ENCODE measurements around the gene JUP. TPM values are rescaled to one million over a fixed set of nuclear protein-coding genes. Genes with fewer than 3 reads are reported as not detected.

Gene JUP
- total RNA-seq, 1 experiment from 2014 or later = 132 TPM

- no peak overlapping the region for H3K9ac ChIP-seq (ENCODE audit: low read length)
- intact Hi-C loops (cut with micrococcal nuclease) = no loop called here
- ChIA-PET CTCF (interaction anchor here (1.0 kb wide), 1 partner anchor 12 kb away, joined by 4 read pairs; no protein-coding TSS in a partner anchor), POLR2A (ENCODE audit: unreplicated experiment) (no interaction called here)
- H3K79me2 ChIP-seq (ENCODE audit: low read length) = no peaks in the 10 kb centered on the region
- H3K4me3 ChIP-seq (ENCODE audit: low read length) = no peak overlapping the region
- no peaks in the 10 kb centered on the region for H3F3A ChIP-seq (ENCODE audit: low read length, unreplicated experiment)
- H3K27ac ChIP-seq (ENCODE audit: low read length) = no peak overlapping the region
- TF ChIP-seq CTCF (conservative IDR thresholded peaks at IDR 0.05; ENCODE audit: low read depth, low read length) (no peak), EZH2phosphoT487 (IDR thresholded peaks at IDR 0.05; ENCODE audit: borderline replicate concordance, low read length) (no peak), EZH2 (IDR thresholded peaks at IDR 0.05; ENCODE audit: low read length, unreplicated experiment) (no peak)
- DNase-seq (no peak), ATAC-seq (no peak)
- H4K20me1 ChIP-seq (ENCODE audit: low read length) = no peaks in the 10 kb centered on the region
- no peak overlapping the region for H2AFZ ChIP-seq (ENCODE audit: low read length)
- H3K4me2 ChIP-seq (ENCODE audit: low read length) = no peak overlapping the region
- H3K9me2 ChIP-seq (replicated peaks; ENCODE audit: low read length) = no peaks in the 10 kb centered on the region
- no peaks in the 10 kb centered on the region for H3K4me1 ChIP-seq (ENCODE audit: insufficient read depth, low read length)
- H3K36me3 ChIP-seq (ENCODE audit: low read depth, low read length) = no peaks in the 10 kb centered on the region
- H3K27me3 ChIP-seq (ENCODE audit: low read length) = no peaks in the 10 kb centered on the region
- no TSS peak for BruUV-seq (replicated peaks)
- no peaks in the 10 kb centered on the region for H3K9me3 ChIP-seq (ENCODE audit: low read length)
Measured at GRCh38 chr17:41707803-41708669, 78.5 kb downstream of the JUP start.

GRCh38 chr17:41705271-41705991 is 81.1 kb downstream of the JUP start:
- ChIA-PET CTCF (no interaction called here), POLR2A (ENCODE audit: unreplicated experiment) (no interaction called here)
- no peaks in the 10 kb centered on the region for H3K9me2 ChIP-seq (replicated peaks; ENCODE audit: low read length)
- no peak overlapping the region for H3K4me2 ChIP-seq (ENCODE audit: low read length)
- no peak overlapping the region for H3K27ac ChIP-seq (ENCODE audit: low read length)
- H3K9ac ChIP-seq (ENCODE audit: low read length) = no peak overlapping the region
- H4K20me1 ChIP-seq (ENCODE audit: low read length) = no peaks in the 10 kb centered on the region
- BruUV-seq (replicated peaks) = no TSS peak
- H3K27me3 ChIP-seq (ENCODE audit: low read length) = no peaks in the 10 kb centered on the region
- TF ChIP-seq EZH2 (IDR thresholded peaks at IDR 0.05; ENCODE audit: low read length, unreplicated experiment) (no peak), EZH2phosphoT487 (IDR thresholded peaks at IDR 0.05; ENCODE audit: borderline replicate concordance, low read length) (no peak), CTCF (conservative IDR thresholded peaks at IDR 0.05; ENCODE audit: low read depth, low read length) (no peak)
- no peaks in the 10 kb centered on the region for H3F3A ChIP-seq (ENCODE audit: low read length, unreplicated experiment)
- DNase-seq (no peak), ATAC-seq (no peak)
- H3K9me3 ChIP-seq (ENCODE audit: low read length) = no peaks in the 10 kb centered on the region
- H2AFZ ChIP-seq (ENCODE audit: low read length) = no peak overlapping the region
- no peaks in the 10 kb centered on the region for H3K79me2 ChIP-seq (ENCODE audit: low read length)
- H3K36me3 ChIP-seq (ENCODE audit: low read depth, low read length) = no peaks in the 10 kb centered on the region
- no peak overlapping the region for H3K4me3 ChIP-seq (ENCODE audit: low read length)
- H3K4me1 ChIP-seq (ENCODE audit: insufficient read depth, low read length) = no peaks in the 10 kb centered on the region
- intact Hi-C loops (cut with micrococcal nuclease) = no loop called here

Other genes starting within 250 kb of the JUP start
- 1.0 TPM in 1 of 2 replicates, not detected in the other for gene KRT9, start 214.7 kb downstream of the JUP start, total RNA-seq (2014; rRNA removed)
- gene KRT14, start 199.8 kb downstream of the JUP start, total RNA-seq (2014; rRNA removed) = 0.15 TPM in 1 of 2 replicates, not detected in the other
- gene KRT16, start 173.9 kb downstream of the JUP start, total RNA-seq (2014; rRNA removed) = 42.6 and 53.1 TPM in 2 replicates
- gene KRT17, start 162.1 kb downstream of the JUP start, total RNA-seq (2014; rRNA removed) = 92.1 and 115 TPM in 2 replicates
- gene EIF1, start 97.8 kb downstream of the JUP start, total RNA-seq (2014; rRNA removed) = 88.7 and 95.9 TPM in 2 replicates
- not detected in 2 replicates for gene GAST, start 74.4 kb downstream of the JUP start, total RNA-seq (2014; rRNA removed)
- 1.2 and 1.4 TPM in 2 replicates for gene HAP1, start 52.1 kb downstream of the JUP start, total RNA-seq (2014; rRNA removed)
- 29.6 and 35.1 TPM in 2 replicates for gene P3H4, start 25.2 kb upstream of the JUP start, total RNA-seq (2014; rRNA removed)
- 63.4 and 69.8 TPM in 2 replicates for gene FKBP10, start 26.3 kb upstream of the JUP start, total RNA-seq (2014; rRNA removed)
- gene NT5C3B, start 49.5 kb upstream of the JUP start, total RNA-seq (2014; rRNA removed) = 78.8 and 79.2 TPM in 2 replicates
- not detected in 2 replicates for gene KLHL10, start 51.1 kb upstream of the JUP start, total RNA-seq (2014; rRNA removed)
- gene KLHL11, start 78.7 kb upstream of the JUP start, total RNA-seq (2014; rRNA removed) = 16.5 and 19.9 TPM in 2 replicates
- 110 and 114 TPM in 2 replicates for gene ACLY, start 132.2 kb upstream of the JUP start, total RNA-seq (2014; rRNA removed)
- 0.15 and 0.98 TPM in 2 replicates for gene ODAD4, start 143.9 kb upstream of the JUP start, total RNA-seq (2014; rRNA removed)
- gene CNP, start 180.1 kb upstream of the JUP start, total RNA-seq (2014; rRNA removed) = 75.4 and 91.6 TPM in 2 replicates
- gene DNAJC7, start 230.7 kb upstream of the JUP start, total RNA-seq (2014; rRNA removed) = 60.1 and 76.3 TPM in 2 replicates
- gene NKIRAS2, start 233.4 kb upstream of the JUP start, total RNA-seq (2014; rRNA removed) = 39.4 and 46.6 TPM in 2 replicates